ENCODE results near the gene PPP1R1B. TPM values are rescaled to one million over a fixed set of nuclear protein-coding genes. Genes with fewer than 3 reads are reported as not detected.
A peak's percentile ranks its signal among the peaks of the same experiment; 100 is the strongest.

PPP1R1B gene
- total and polyA plus RNA-seq, 12 donors = 0.32 to 58.0 (median 13.0) TPM; not detected in 1

DNA sequence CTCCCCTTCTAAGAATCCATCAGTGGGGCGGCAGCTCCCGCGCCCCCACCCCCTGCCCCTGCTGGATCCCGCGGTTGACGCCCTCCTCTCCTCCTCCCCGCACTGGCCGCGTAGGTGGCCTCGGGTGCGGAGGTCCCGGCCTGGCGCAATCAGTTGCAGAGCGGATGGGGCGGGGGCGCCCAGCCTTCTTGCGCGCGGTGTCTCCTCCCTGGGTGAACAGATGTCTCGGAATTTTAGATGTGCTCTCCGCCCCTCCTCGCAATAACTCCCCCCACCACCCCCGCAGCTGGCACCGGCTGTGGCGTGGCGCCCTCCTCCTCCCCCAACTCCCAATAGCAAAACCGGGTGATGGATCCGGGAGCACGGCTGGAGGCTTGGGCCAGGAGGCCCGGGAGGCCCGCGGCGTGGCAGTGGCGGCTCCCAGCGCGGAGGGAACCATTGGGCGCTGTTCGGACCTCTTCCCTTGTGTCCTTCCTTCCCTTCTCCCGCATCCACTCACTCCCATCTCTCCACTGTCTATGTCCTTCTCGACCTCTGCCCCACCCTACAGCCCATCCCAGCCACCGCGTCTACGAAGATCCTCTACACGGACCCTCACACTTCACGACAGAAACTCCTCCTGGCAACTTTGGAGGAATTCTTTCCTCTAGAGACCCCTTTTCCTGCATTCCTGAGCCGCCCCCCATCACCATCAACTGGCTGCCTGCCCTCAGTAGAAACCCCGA, 30.0 kb upstream of the PPP1R1B start:
- 3 to 8% (median 4%) methylated on average over 22 to 47 of the region's 47 CpGs for WGBS, 4 donors
- TF ChIP-seq, protein P1, sequence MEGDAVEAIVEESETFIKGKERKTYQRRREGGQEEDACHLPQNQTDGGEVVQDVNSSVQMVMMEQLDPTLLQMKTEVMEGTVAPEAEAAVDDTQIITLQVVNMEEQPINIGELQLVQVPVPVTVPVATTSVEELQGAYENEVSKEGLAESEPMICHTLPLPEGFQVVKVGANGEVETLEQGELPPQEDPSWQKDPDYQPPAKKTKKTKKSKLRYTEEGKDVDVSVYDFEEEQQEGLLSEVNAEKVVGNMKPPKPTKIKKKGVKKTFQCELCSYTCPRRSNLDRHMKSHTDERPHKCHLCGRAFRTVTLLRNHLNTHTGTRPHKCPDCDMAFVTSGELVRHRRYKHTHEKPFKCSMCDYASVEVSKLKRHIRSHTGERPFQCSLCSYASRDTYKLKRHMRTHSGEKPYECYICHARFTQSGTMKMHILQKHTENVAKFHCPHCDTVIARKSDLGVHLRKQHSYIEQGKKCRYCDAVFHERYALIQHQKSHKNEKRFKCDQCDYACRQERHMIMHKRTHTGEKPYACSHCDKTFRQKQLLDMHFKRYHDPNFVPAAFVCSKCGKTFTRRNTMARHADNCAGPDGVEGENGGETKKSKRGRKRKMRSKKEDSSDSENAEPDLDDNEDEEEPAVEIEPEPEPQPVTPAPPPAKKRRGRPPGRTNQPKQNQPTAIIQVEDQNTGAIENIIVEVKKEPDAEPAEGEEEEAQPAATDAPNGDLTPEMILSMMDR (IDR thresholded peaks at IDR 0.05) = no peak
- no peak for TF ChIP-seq POLR2A (IDR thresholded peaks at IDR 0.05)
- DNase-seq = no peak
- Histone ChIP-seq H3K9me3 (replicated peaks in 1 of 3) (no peaks in the 10 kb centered on the region), H3K27me3 (peaks cover 78% of the 10 kb centered on the region), H3K4me1 (replicated peaks in 1 of 2) (peaks cover 7 to 16% of the 10 kb centered on the region in 2 donors), H3K27ac (no peak overlapping the region), H3K36me3 (replicated peaks in 1 of 2) (no peaks in the 10 kb centered on the region), H3K4me3 (no peak overlapping the region)
- intact Hi-C loops (cut with DNase I) = no loop called here

DNA sequence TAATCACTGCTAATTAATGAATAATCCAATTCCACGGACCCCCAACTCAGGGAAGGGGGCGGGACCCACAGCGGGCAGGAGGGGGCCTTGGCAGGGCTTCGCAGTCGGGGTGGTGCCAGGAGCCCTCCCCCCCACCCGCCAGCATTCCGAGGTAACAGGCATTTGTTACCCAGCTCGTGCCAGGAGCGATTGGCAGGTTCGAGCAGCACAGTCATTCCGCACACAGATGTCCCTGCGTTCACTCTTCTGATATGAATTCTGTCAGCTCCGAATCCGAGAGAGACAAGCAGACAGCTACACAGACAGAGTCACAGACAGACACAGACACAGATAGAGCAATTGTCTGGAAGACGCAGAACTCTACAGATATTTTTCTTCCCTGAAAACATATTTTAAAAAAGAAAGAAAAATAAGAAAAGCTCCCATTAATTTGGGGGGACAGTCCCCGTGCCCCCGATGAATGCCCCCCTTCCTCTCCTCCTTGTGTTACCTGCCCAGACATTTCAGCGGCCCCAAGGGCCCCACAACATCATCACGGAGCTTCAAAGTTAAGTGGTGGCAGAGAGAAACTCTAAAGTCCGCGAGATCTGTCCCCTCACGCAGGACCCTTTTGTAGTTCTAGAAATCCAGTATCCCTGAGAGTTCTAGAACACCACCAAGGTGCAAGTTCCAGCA, 29.2 kb upstream of the PPP1R1B start:
- Histone ChIP-seq H3K36me3 (replicated peaks in 1 of 2) (no peaks in the 10 kb centered on the region), H3K27ac (no peak overlapping the region), H3K27me3 (peaks cover 83% of the 10 kb centered on the region), H3K9me3 (replicated peaks in 1 of 3) (no peaks in the 10 kb centered on the region), H3K4me1 (replicated peaks in 1 of 2) (peaks cover 7 to 16% of the 10 kb centered on the region in 2 donors), H3K4me3 (no peak overlapping the region)
- intact Hi-C loops (cut with DNase I) = no loop called here
- no peak for DNase-seq
- no peak for TF ChIP-seq POLR2A (IDR thresholded peaks at IDR 0.05)
- TF ChIP-seq, protein P1 (IDR thresholded peaks at IDR 0.05) = no peak
- WGBS, 4 donors = 12 to 17% (median 13%) methylated on average over 14 to 22 of the region's 22 CpGs

DNA sequence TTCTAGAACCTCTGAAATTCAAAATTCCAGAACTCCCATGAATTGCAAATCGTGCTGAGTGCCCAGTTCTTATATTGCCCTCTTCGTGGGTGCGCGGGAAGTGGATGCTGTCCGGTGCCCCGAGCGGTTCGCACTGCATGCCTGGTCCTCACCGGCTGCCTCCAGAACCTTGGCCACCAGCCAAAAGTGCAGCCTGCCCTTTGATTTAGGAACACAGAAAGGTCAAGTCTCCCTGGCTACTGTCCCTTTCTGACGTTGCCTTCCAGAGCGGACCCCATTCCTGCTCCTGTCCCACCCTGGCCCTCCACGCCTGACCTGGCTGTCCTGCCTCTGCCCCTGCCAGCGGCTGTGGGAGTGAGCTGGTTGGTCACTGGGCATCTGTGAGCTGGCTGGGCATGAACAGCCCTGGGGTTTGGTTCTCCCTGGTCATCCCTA, 28.7 kb upstream of the PPP1R1B start:
- H3K27me3 ChIP-seq = peaks cover 86% of the 10 kb centered on the region
- no peaks in the 10 kb centered on the region for H3K9me3 ChIP-seq (replicated peaks in 1 of 3)
- peak in 1 of 7 donors; percentile 32 for DNase-seq
- H3K4me1 ChIP-seq (replicated peaks in 1 of 2) = peaks cover 7 to 16% of the 10 kb centered on the region in 2 donors
- H3K27ac ChIP-seq = no peak overlapping the region
- 5 to 34% (median 12%) methylated on average over 4 to 13 of the region's 13 CpGs for WGBS, 4 donors
- no peaks in the 10 kb centered on the region for H3K36me3 ChIP-seq (replicated peaks in 1 of 2)
- intact Hi-C loops (cut with DNase I) = no loop called here
- TF ChIP-seq, protein P1 (IDR thresholded peaks at IDR 0.05) = no peak
- no peak for TF ChIP-seq POLR2A (IDR thresholded peaks at IDR 0.05)
- no peak overlapping the region for H3K4me3 ChIP-seq

DNA sequence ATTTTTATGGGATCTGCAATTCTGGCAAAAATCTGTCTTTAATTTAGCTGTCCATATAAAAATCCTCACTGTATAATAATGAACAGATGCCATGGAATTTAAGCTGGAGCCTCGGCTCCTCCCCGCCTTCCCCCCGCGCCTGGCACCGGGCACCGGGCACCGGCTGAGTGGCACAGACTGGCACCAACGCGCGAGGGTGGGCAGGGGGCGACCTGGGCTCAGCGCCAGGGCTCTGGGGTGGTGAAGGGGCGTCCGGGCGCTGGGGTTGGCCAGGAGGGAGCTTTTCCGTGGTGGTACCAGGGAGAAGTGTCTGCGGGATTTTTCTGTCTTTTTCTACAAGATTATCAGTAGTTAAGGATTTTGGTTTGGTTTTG, 28.1 kb upstream of the PPP1R1B start:
- DNase-seq = no peak
- Histone ChIP-seq H3K9me3 (replicated peaks in 1 of 3) (no peaks in the 10 kb centered on the region), H3K4me1 (replicated peaks in 1 of 2) (peaks cover 7 to 16% of the 10 kb centered on the region in 2 donors), H3K4me3 (peak overlapping the region in 1 of 4 donors; percentile 32), H3K27ac (no peak overlapping the region), H3K27me3 (peaks cover 86% of the 10 kb centered on the region), H3K36me3 (replicated peaks in 1 of 2) (no peaks in the 10 kb centered on the region)
- intact Hi-C loops (cut with DNase I) = no loop called here
- WGBS, 4 donors = 4 to 9% (median 5%) methylated on average over 8 to 17 of the region's 17 CpGs
- TF ChIP-seq, protein P1 (IDR thresholded peaks at IDR 0.05) = no peak
- TF ChIP-seq POLR2A (IDR thresholded peaks at IDR 0.05) = no peak

Measured in adrenal gland (tissue), 12 donors.